Measurements from ENCODE around the gene ZNF212.

Gene ZNF212

DNA sequence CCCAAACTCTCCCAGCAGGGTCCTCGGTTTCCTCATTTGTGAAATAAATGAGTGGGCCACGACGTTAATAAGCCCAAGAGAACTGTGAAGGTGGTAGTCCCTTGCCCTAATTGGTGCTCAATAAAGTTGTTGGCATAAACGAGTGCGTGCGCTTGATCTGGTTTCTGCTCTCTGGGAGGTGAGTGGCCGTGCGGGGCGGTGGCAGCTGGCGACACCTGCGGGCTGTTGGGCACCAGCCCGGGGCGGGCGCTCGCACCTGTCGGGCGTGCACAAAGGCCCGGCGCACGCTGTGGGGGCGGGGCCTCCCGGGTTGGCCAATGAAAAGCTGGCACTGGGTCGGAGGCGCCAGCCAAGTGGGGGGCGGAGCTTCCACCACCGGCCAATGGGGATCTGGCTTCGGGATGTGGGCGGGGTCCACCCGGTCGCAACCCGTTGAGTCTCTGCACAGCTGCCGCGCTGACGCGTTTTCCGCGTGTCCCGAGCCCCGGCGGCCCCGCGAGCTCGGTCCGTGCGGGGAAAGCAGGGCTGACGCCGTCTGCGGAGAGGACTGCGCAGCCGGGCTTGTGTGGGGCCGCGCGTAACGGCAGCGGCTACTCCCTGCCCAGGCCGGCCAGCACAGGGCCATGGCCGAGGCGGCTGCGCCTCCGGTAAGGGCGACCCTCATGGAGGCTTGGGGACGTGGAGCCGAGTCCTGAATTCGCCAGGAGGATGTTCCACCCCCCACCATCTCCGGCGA is 45.6 kb downstream of the ZNF212 start (continued):
- TF ChIP-seq YY1 (tag by site-specific recombination; IDR thresholded peaks at IDR 0.05) (no peak; the same call in 1 of the 2 replicates), KLF10 (tag by site-specific recombination; IDR thresholded peaks at IDR 0.05) (no peak), ZFP3 (tag by site-specific recombination; IDR thresholded peaks at IDR 0.05; ENCODE audit: low read depth) (no peak), ZNF561 (tag by site-specific recombination; IDR thresholded peaks at IDR 0.05; ENCODE audit: borderline replicate concordance) (no peak; the same call in 1 of the 2 replicates), ZNF670 (tag by site-specific recombination; IDR thresholded peaks at IDR 0.05; ENCODE audit: low read depth) (no peak), ZNF621 (tag by site-specific recombination; IDR thresholded peaks at IDR 0.05) (no peak), ZSCAN16 (tag by site-specific recombination; IDR thresholded peaks at IDR 0.05) (no peak), ZNF571 (tag by site-specific recombination; IDR thresholded peaks at IDR 0.05) (no peak), KLF1 (tag by site-specific recombination; IDR thresholded peaks at IDR 0.05) (no peak), ZNF837 (tag by site-specific recombination; IDR thresholded peaks at IDR 0.05) (no peak), OVOL3 (tag by site-specific recombination; IDR thresholded peaks at IDR 0.05) (no peak), ZFP69B (tag by site-specific recombination; IDR thresholded peaks at IDR 0.05) (no peak), ZBTB17 (tag by site-specific recombination; IDR thresholded peaks at IDR 0.05) (no peak), SALL2 (tag by site-specific recombination; IDR thresholded peaks at IDR 0.05; ENCODE audit: borderline replicate concordance) (no peak), SETDB1 (IDR thresholded peaks at IDR 0.05; ENCODE audit: insufficient read length, low read length) (no peak), ZNF658 (tag by site-specific recombination; IDR thresholded peaks at IDR 0.05) (no peak), BCL11B (tag by site-specific recombination; IDR thresholded peaks at IDR 0.05; ENCODE audit: low read depth) (no peak), ZNF558 (tag by site-specific recombination; IDR thresholded peaks at IDR 0.05) (no peak), ZFHX2 (tag by site-specific recombination; conservative IDR thresholded peaks at IDR 0.05) (no peak; the same call in 1 of the 2 replicates), WT1 (tag by site-specific recombination; IDR thresholded peaks at IDR 0.05) (no peak), ZIC2 (tag by site-specific recombination; IDR thresholded peaks at IDR 0.05) (peak; percentile 76), ZNF221 (tag by site-specific recombination; IDR thresholded peaks at IDR 0.05; ENCODE audit: borderline replicate concordance) (no peak), ZBTB8A (tag by site-specific recombination; IDR thresholded peaks at IDR 0.05) (peak; percentile 100), TRIM28 (IDR thresholded peaks at IDR 0.05; ENCODE audit: borderline replicate concordance, low read length) (no peak)
- TF ChIP-seq, protein P1, sequence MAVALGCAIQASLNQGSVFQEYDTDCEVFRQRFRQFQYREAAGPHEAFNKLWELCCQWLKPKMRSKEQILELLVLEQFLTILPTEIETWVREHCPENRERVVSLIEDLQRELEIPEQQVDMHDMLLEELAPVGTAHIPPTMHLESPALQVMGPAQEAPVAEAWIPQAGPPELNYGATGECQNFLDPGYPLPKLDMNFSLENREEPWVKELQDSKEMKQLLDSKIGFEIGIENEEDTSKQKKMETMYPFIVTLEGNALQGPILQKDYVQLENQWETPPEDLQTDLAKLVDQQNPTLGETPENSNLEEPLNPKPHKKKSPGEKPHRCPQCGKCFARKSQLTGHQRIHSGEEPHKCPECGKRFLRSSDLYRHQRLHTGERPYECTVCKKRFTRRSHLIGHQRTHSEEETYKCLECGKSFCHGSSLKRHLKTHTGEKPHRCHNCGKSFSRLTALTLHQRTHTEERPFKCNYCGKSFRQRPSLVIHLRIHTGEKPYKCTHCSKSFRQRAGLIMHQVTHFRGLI (tag by site-specific recombination; IDR thresholded peaks at IDR 0.05), result peak; percentile 97
- TF ChIP-seq, protein P2, sequence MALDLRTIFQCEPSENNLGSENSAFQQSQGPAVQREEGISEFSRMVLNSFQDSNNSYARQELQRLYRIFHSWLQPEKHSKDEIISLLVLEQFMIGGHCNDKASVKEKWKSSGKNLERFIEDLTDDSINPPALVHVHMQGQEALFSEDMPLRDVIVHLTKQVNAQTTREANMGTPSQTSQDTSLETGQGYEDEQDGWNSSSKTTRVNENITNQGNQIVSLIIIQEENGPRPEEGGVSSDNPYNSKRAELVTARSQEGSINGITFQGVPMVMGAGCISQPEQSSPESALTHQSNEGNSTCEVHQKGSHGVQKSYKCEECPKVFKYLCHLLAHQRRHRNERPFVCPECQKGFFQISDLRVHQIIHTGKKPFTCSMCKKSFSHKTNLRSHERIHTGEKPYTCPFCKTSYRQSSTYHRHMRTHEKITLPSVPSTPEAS (tag by site-specific recombination; IDR thresholded peaks at IDR 0.05), result no peak
- TF ChIP-seq, protein P3, sequence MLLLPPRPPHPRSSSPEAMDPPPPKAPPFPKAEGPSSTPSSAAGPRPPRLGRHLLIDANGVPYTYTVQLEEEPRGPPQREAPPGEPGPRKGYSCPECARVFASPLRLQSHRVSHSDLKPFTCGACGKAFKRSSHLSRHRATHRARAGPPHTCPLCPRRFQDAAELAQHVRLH (tag by site-specific recombination; IDR thresholded peaks at IDR 0.05), result no peak
- TF ChIP-seq, protein P4, sequence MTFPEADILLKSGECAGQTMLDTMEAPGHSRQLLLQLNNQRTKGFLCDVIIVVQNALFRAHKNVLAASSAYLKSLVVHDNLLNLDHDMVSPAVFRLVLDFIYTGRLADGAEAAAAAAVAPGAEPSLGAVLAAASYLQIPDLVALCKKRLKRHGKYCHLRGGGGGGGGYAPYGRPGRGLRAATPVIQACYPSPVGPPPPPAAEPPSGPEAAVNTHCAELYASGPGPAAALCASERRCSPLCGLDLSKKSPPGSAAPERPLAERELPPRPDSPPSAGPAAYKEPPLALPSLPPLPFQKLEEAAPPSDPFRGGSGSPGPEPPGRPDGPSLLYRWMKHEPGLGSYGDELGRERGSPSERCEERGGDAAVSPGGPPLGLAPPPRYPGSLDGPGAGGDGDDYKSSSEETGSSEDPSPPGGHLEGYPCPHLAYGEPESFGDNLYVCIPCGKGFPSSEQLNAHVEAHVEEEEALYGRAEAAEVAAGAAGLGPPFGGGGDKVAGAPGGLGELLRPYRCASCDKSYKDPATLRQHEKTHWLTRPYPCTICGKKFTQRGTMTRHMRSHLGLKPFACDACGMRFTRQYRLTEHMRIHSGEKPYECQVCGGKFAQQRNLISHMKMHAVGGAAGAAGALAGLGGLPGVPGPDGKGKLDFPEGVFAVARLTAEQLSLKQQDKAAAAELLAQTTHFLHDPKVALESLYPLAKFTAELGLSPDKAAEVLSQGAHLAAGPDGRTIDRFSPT (tag by site-specific recombination; IDR thresholded peaks at IDR 0.05), result peak; percentile 92
- TF ChIP-seq, protein P5, sequence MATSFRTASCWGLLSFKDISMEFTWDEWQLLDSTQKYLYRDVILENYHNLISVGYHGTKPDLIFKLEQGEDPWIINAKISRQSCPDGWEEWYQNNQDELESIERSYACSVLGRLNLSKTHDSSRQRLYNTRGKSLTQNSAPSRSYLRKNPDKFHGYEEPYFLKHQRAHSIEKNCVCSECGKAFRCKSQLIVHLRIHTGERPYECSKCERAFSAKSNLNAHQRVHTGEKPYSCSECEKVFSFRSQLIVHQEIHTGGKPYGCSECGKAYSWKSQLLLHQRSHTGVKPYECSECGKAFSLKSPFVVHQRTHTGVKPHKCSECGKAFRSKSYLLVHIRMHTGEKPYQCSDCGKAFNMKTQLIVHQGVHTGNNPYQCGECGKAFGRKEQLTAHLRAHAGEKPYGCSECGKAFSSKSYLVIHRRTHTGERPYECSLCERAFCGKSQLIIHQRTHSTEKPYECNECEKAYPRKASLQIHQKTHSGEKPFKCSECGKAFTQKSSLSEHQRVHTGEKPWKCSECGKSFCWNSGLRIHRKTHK (tag by site-specific recombination; IDR thresholded peaks at IDR 0.05), result no peak
- TF ChIP-seq, protein P6, sequence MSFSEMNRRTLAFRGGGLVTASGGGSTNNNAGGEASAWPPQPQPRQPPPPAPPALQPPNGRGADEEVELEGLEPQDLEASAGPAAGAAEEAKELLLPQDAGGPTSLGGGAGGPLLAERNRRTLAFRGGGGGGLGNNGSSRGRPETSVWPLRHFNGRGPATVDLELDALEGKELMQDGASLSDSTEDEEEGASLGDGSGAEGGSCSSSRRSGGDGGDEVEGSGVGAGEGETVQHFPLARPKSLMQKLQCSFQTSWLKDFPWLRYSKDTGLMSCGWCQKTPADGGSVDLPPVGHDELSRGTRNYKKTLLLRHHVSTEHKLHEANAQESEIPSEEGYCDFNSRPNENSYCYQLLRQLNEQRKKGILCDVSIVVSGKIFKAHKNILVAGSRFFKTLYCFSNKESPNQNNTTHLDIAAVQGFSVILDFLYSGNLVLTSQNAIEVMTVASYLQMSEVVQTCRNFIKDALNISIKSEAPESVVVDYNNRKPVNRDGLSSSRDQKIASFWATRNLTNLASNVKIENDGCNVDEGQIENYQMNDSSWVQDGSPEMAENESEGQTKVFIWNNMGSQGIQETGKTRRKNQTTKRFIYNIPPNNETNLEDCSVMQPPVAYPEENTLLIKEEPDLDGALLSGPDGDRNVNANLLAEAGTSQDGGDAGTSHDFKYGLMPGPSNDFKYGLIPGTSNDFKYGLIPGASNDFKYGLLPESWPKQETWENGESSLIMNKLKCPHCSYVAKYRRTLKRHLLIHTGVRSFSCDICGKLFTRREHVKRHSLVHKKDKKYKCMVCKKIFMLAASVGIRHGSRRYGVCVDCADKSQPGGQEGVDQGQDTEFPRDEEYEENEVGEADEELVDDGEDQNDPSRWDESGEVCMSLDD (tag by site-specific recombination; IDR thresholded peaks at IDR 0.05), result no peak

All from HEK293 (cell line).